CD4-positive, alpha-beta memory T cell (primary cell): ENCODE data around the gene CD248. TPM values are rescaled to one million over a fixed set of nuclear protein-coding genes. Genes with fewer than 3 reads are reported as not detected.
A peak's percentile ranks its signal among the peaks of the same experiment; 100 is the strongest.

Experiments used
- CTCF ChIA-PET: fragments of 350-600 bp; sonication (Branson Sonifier 250); formaldehyde crosslinking; loops from one replicate; lab custom pipeline; 2021; ENCODE audit warnings: inconsistent platforms; ENCODE audit not compliant: partially characterized antibody; lab: Charles Lee
- POLR2A ChIA-PET: fragments of 350-600 bp; sonication (Branson Sonifier 250); formaldehyde crosslinking; loops from one replicate; lab custom pipeline; 2021; ENCODE audit not compliant: partially characterized antibody; lab: Charles Lee
- DNase-seq, 5 donors: peaks; one replicate each; pipeline versions ENCODE4 v3.0.0 to v3.0.0-alpha.2; 2020 to 2022; ENCODE audit warnings: mixed read lengths in 1 of 5
- H3K27ac ChIP-seq: one replicate; pipeline ENCODE4 v1.7.0; 2013; ENCODE audit warnings: low read depth, low read length
- H3K27me3 ChIP-seq: 2 replicates; pipeline ENCODE4 v1.7.0; 2013; ENCODE audit warnings: mild to moderate bottlenecking, low read length, moderate library complexity; ENCODE audit not compliant: insufficient read depth
- H3K36me3 ChIP-seq: 2 replicates; pipeline ENCODE4 v1.7.0; 2013; ENCODE audit warnings: mild to moderate bottlenecking, low read length, moderate library complexity; ENCODE audit not compliant: insufficient read depth
- H3K4me1 ChIP-seq: 2 replicates; pipeline ENCODE4 v1.7.0; 2013; ENCODE audit warnings: mild to moderate bottlenecking, low read length, moderate library complexity; ENCODE audit not compliant: insufficient read depth
- H3K4me3 ChIP-seq, 2 donors: one replicate each; pipeline ENCODE4 v1.7.0; 2013; ENCODE audit warnings: low read length in 2 of 2, mild to moderate bottlenecking in 1 of 2
- H3K9me3 ChIP-seq, 2 donors: one replicate each; pipeline ENCODE4 v1.7.0; 2013; ENCODE audit warnings: low read length in 2 of 2, control low read depth in 1 of 2; ENCODE audit not compliant: control insufficient read depth in 1 of 2
- H3K27ac Mint-ChIP-seq, 7 donors: one replicate each; pipeline ENCODE4 v1.8.0; 2020 to 2021; ENCODE audit warnings: mixed read lengths in 7 of 7, mild to moderate bottlenecking in 6 of 7, inconsistent platforms in 3 of 7, moderate library complexity in 3 of 7
- H3K27me3 Mint-ChIP-seq, 2 donors: one replicate each; pipeline ENCODE4 v1.8.0; 2020 to 2021; ENCODE audit warnings: mixed read lengths in 2 of 2
- H3K36me3 Mint-ChIP-seq, 2 donors: one replicate each; pipeline ENCODE4 v1.8.0; 2020 to 2021; ENCODE audit warnings: mixed read lengths in 2 of 2, inconsistent platforms in 1 of 2, mild to moderate bottlenecking in 1 of 2
- H3K4me1 Mint-ChIP-seq, 4 donors: one replicate each; pipeline ENCODE4 v1.8.0; 2020 to 2021; ENCODE audit warnings: mixed read lengths in 4 of 4, mild to moderate bottlenecking in 1 of 4
- H3K4me3 Mint-ChIP-seq, 8 donors: one replicate each; pipeline ENCODE4 v1.8.0; 2020 to 2021; ENCODE audit warnings: mixed read lengths in 8 of 8, mild to moderate bottlenecking in 7 of 8, moderate library complexity in 6 of 8, inconsistent platforms in 3 of 8
- H3K9me3 Mint-ChIP-seq, 8 donors: one replicate each; pipeline ENCODE4 v1.8.0; 2020 to 2021; ENCODE audit warnings: mixed read lengths in 8 of 8, mild to moderate bottlenecking in 5 of 8, inconsistent platforms in 3 of 8, moderate library complexity in 1 of 8
- intact Hi-C: fragments of 100-400 bp; cut with micrococcal nuclease; formaldehyde crosslinking; loops from one replicate; pipeline ENCODE4 v1.15.1; 2023
- polyA plus RNA-seq, 2 donors: library from polyadenylated mRNA; unstranded; fragments of 300-500 nt; fragmentation: Illumina TruSeq; gene quantifications; one replicate each; pipeline ENCODE4 v1.2.3, GENCODE V29; 2021
- total RNA-seq, 2 experiments: library from RNA; stranded (reverse); gene quantifications; one replicate each; pipeline ENCODE4 v1.2.3, GENCODE V29; 2021

Gene CD248
- total and polyA plus RNA-seq, 4 experiments from 2014 or later, result 0.12 to 0.18 TPM; not detected in 2

DNA sequence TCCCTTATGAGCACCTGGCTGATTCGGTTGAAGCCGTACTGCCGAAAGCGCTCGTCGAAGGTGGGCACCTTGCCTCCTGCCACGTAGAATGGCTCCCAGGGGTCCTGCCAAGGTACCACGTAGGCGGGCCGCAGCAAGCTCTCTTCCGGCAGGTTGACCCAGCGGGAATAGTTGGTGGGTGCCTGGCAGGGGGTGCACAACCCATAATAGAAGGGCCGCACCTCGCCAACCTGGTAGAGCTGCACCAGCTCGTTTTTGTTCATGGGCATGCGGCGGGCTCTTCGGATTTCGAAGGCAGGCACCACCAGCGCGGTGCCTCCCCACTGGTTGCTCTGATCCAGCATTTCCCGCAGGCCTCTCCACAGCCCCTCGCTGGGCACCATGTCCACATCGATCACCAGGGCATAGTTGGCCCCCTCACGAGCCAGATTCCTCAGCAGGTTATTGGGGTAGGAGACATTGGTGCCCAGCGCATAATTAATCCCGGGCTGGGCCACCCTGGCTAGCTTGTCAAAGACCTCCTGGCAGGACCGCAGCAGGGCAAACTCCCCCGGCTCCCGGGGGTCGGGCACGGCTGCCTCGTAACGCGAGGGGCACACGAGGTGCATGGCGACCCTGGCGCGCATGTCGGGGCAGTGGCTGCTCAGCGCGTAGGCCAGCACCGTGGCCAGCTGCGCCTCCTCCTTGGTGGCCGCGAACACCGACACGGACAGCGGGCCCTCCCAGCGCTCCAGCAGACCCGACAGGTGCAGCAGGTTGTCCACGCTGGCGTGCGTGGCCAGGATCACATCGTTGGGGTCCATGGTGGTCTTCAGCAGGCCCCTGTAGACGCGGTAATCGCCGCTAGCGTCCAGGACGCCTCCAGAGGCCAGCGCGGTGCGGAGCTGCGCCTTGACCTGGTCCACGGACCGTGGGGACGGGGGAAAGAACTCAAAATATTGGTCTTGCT is 29.9 kb upstream of the CD248 start:
- peaks cover 31 to 58% (median 38%) of the 10 kb centered on the region in 4 donors for H3K4me1 Mint-ChIP-seq
- Histone ChIP-seq H3K9me3 (no peaks in the 10 kb centered on the region), H3K27ac (peak overlapping the region; percentile 79), H3K4me1 (peaks cover 45% of the 10 kb centered on the region), H3K4me3 (peak overlapping the region; percentile 61 to 82), H3K36me3 (peaks cover 2% of the 10 kb centered on the region), H3K27me3 (no peaks in the 10 kb centered on the region)
- H3K36me3 Mint-ChIP-seq, result peaks cover 14 to 30% of the 10 kb centered on the region in 2 donors
- peak overlapping the region; percentile 95 to 99 (median 98) for H3K27ac Mint-ChIP-seq
- POLR2A ChIA-PET, result interaction anchor here (0.6 to 3.3 kb wide), 7 partner anchors 14 to 271 kb away, joined by 3 to 31 read pairs (median 5); partner anchors contain the start of genes SLC29A2 and YIF1A
- H3K4me3 Mint-ChIP-seq, result peak overlapping the region; percentile 65 to 99 (median 94)
- CTCF ChIA-PET, result interaction anchor here (1.0 to 5.5 kb wide), 3 partner anchors 34 to 92 kb away, joined by 3 to 47 read pairs (median 3); partner anchors contain the start of gene MRPL11
- DNase-seq, result no peak
- peaks cover 0 to 9% (median 0%) of the 10 kb centered on the region in 8 donors for H3K9me3 Mint-ChIP-seq
- peaks cover 1 to 4% of the 10 kb centered on the region in 2 donors for H3K27me3 Mint-ChIP-seq
- intact Hi-C loops, result loop anchor here (5.0 kb wide), 1 partner anchor 41 kb away; no protein-coding TSS in a partner anchor

DNA sequence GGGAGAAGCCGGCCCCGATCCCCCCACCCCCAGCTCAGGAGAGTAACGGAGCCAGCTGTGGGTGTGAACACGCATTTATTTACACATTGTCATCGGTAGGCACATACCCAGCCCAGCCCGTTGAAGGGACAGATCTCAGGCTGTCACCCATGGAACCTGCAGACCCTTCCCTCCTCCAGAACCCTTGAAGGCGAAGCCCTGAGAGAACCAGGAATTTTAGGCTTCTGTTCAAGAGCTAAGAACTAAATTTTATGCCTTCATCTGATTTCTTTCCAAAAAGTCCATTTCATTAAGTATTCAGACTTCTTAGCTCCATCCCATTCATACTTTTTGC is 28.4 kb upstream of the CD248 start:
- no peaks in the 10 kb centered on the region for H3K9me3 ChIP-seq
- no peak for DNase-seq
- CTCF ChIA-PET, result interaction anchor here (0.6 to 5.5 kb wide), 7 partner anchors 18 to 576 kb away, joined by 3 to 47 read pairs (median 7); partner anchors contain the start of gene SLC29A2
- H3K27ac ChIP-seq, result peak overlapping the region; percentile 84
- peaks cover 0 to 11% (median 0%) of the 10 kb centered on the region in 8 donors for H3K9me3 Mint-ChIP-seq
- peaks cover 17% of the 10 kb centered on the region for H3K36me3 ChIP-seq
- POLR2A ChIA-PET, result interaction anchor here (0.7 to 2.3 kb wide), 12 partner anchors 10 to 498 kb away, joined by 3 to 37 read pairs (median 4); partner anchors contain the start of genes CCDC85B, RAB1B, RCE1 and RIN1
- no peaks in the 10 kb centered on the region for H3K27me3 ChIP-seq
- intact Hi-C loops, result loop anchor here (1.0 to 5.0 kb wide), 4 partner anchors 28 to 498 kb away; partner anchors contain the start of gene RCE1
- H3K36me3 Mint-ChIP-seq, result peaks cover 20 to 41% of the 10 kb centered on the region in 2 donors
- H3K4me1 Mint-ChIP-seq, result peaks cover 31 to 62% (median 41%) of the 10 kb centered on the region in 4 donors
- peak overlapping the region; percentile 95 to 99 (median 98) for H3K27ac Mint-ChIP-seq
- H3K27me3 Mint-ChIP-seq, result peaks cover 1 to 4% of the 10 kb centered on the region in 2 donors
- peak overlapping the region; percentile 90 to 99 (median 97) for H3K4me3 Mint-ChIP-seq
- H3K4me1 ChIP-seq, result peaks cover 45% of the 10 kb centered on the region
- peak overlapping the region; percentile 79 to 99 for H3K4me3 ChIP-seq

DNA sequence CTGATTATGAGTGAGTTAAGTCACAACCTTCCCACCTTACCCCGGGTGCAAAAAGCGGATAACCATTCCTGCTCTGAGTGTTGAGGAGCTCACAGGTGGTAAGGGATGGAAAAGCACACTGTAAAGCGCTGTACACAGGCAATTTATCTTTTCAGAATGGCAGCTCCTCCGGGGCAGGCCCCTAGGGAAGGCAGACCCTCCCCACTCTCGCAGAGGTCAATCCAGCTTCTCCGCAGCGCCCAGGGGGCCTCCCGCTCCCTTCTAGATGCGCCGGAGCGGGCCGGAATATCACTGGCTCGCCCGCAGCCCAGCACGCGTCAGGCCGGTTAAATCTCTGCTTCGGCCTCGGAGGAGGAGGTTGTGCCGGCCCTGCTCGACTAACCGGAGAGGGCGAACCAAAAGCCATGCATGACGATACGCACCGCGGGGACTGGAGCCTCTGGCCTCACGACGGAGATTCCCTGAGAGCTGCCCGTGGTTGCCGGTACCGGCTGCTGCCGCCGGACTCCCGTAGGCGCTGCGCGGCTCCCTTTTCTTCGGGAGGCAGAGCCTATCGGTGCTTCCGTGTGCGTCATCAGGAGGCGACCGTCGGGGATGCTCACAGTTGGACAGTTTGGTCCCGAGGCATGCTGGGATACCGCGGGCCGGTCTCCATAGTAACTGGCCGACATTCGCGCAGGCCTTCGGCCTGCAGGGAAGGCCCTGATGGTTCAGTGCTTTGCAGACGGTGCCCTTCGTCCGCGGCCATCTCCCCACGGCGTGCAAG is 27.9 kb upstream of the CD248 start, which contains the start of gene BRMS1:
Gene BRMS1 (minus strand): TSS at position 555 of the 766 bp plus-strand sequence. CDS start 2,870 bp downstream, outside the sequence.
- Mint-ChIP-seq H3K9me3 (peaks cover 0 to 11% (median 0%) of the 10 kb centered on the region in 8 donors), H3K36me3 (peaks cover 20 to 44% of the 10 kb centered on the region in 2 donors), H3K27me3 (peaks cover 1 to 4% of the 10 kb centered on the region in 2 donors), H3K4me1 (peaks cover 31 to 62% (median 41%) of the 10 kb centered on the region in 4 donors), H3K4me3 (peak within 1 kb of the TSS; percentile 90 to 99 (median 97)), H3K27ac (peak within 1 kb of the TSS; percentile 95 to 99 (median 98))
- H3K36me3 ChIP-seq, result peaks cover 23% of the 10 kb centered on the region
- intact Hi-C loops, result loop anchor here (1.0 to 5.0 kb wide), 4 partner anchors 28 to 499 kb away; partner anchors contain the start of gene RCE1
- H3K27ac ChIP-seq, result peak within 1 kb of the TSS; percentile 84
- ChIA-PET CTCF (interaction anchor here (0.6 to 5.5 kb wide), 9 partner anchors 9 to 575 kb away, joined by 3 to 47 read pairs (median 3); partner anchors contain the start of genes RIN1 and SLC29A2), POLR2A (interaction anchor here (0.7 to 2.3 kb wide), 14 partner anchors 9 to 633 kb away, joined by 3 to 37 read pairs (median 3); partner anchors contain the start of genes CCDC85B, KAT5, RAB1B and RCE1)
- H3K4me3 ChIP-seq, result peak within 1 kb of the TSS; percentile 79 to 99
- DNase-seq, result peak; percentile 92 to 99 (median 93)
- H3K4me1 ChIP-seq, result peaks cover 45% of the 10 kb centered on the region
- H3K27me3 ChIP-seq, result no peaks in the 10 kb centered on the region
- no peaks in the 10 kb centered on the region for H3K9me3 ChIP-seq

DNA sequence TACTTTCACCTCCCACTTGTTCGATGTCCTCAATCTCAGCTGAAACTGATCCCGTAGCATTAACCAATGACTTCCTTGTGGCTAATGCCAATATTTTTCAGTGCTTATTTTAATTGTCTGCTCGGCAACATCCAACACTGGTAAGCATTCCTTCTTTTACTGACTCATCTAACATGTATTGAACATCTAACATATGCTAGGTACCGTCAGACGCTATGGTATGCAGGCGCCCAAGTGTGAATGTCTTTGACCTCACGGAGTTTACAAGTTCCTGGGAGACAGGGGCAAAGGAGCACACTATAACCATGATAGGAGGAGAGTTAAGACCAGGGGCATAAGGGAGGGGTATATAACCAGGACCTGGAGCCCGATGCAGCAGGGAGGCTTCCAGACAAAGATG is 26.3 kb upstream of the CD248 start:
- DNase-seq, result no peak
- peaks cover 42% of the 10 kb centered on the region for H3K4me1 ChIP-seq
- peaks cover 1 to 4% of the 10 kb centered on the region in 2 donors for H3K27me3 Mint-ChIP-seq
- no peaks in the 10 kb centered on the region for H3K27me3 ChIP-seq
- H3K27ac Mint-ChIP-seq, result peak overlapping the region in 6 of 7 donors; percentile 69 to 99 (median 90)
- POLR2A ChIA-PET, result no interaction called here
- H3K4me3 Mint-ChIP-seq, result peak overlapping the region; percentile 64 to 99 (median 97)
- CTCF ChIA-PET, result interaction anchor here (2.1 to 5.5 kb wide), 3 partner anchors 31 to 46 kb away, joined by 10 to 47 read pairs (median 16); no protein-coding TSS in a partner anchor
- peaks cover 24 to 58% (median 34%) of the 10 kb centered on the region in 4 donors for H3K4me1 Mint-ChIP-seq
- H3K36me3 Mint-ChIP-seq, result peaks cover 29 to 54% of the 10 kb centered on the region in 2 donors
- peaks cover 0 to 9% (median 0%) of the 10 kb centered on the region in 8 donors for H3K9me3 Mint-ChIP-seq
- H3K27ac ChIP-seq, result no peak overlapping the region
- no peaks in the 10 kb centered on the region for H3K9me3 ChIP-seq
- peaks cover 31% of the 10 kb centered on the region for H3K36me3 ChIP-seq
- H3K4me3 ChIP-seq, result no peak overlapping the region
- intact Hi-C loops, result no loop called here

DNA sequence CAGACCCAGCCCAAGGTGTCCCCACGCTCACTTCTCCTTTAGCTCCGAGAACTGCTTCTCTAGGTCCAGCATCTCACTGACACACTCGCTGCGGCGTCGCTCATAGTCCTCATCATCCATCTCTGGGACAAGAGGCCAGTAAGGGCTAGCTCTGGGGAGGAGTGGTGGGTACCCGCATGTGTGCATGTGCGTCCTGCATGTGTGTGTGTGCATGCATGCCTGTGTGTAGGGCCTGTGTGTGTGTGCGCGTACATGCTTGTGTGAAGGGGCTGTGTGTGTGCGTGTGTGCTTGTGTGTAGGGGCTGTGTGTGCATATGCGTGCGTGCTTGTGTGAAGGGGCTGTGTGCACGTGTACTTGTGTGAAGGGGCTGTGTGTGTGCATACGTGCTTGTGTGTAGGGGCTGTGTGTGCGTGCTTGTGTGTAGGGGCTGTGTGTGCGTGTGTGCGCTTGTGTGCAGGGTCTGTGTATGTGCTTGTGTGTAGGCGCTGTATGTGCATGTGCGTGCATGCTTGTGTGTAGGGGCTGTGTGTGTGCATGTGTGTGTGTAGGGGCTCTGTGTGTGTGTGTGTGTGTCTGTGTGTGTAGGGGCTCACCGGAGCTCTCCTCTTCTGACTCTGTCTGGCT is 24.8 kb upstream of the CD248 start:
- Mint-ChIP-seq H3K4me1 (peaks cover 27 to 59% (median 37%) of the 10 kb centered on the region in 4 donors), H3K4me3 (peak overlapping the region in 1 of 8 donors; percentile 58), H3K27ac (peak overlapping the region in 1 of 7 donors; percentile 30), H3K36me3 (peaks cover 29 to 55% of the 10 kb centered on the region in 2 donors), H3K27me3 (no peaks in the 10 kb centered on the region), H3K9me3 (peaks cover 0 to 2% (median 0%) of the 10 kb centered on the region in 8 donors)
- POLR2A ChIA-PET, result interaction anchor here (1.7 kb wide), 1 partner anchor 29 kb away, joined by 4 read pairs; no protein-coding TSS in a partner anchor
- H3K27ac ChIP-seq, result no peak overlapping the region
- DNase-seq, result no peak
- H3K4me3 ChIP-seq, result no peak overlapping the region
- no peaks in the 10 kb centered on the region for H3K27me3 ChIP-seq
- H3K9me3 ChIP-seq, result no peaks in the 10 kb centered on the region
- H3K36me3 ChIP-seq, result peaks cover 36% of the 10 kb centered on the region
- H3K4me1 ChIP-seq, result peaks cover 40% of the 10 kb centered on the region
- intact Hi-C loops, result no loop called here
- CTCF ChIA-PET, result no interaction called here
